Parathyroid adenoma (tissue), 2 donors: ENCODE measurements around the gene SND1.

ENCODE experiments used
- H2AFZ ChIP-seq: fragments of 300-600 bp; sonication (generic); one replicate; pipeline ENCODE4 v1.7.0; 2017; ENCODE audit warnings: antibody characterized with exemption, mild to moderate bottlenecking
- H3K27ac ChIP-seq: fragments of 300-600 bp; sonication (generic); one replicate; pipeline ENCODE4 v1.7.0; 2017
- H3K27me3 ChIP-seq: fragments of 300-600 bp; sonication (generic); one replicate; pipeline ENCODE4 v1.7.0; 2017; ENCODE audit warnings: low read length; ENCODE audit not compliant: control insufficient read depth, insufficient read depth
- H3K36me3 ChIP-seq: fragments of 300-600 bp; sonication (generic); one replicate; pipeline ENCODE4 v1.7.0; 2017; ENCODE audit warnings: low read length; ENCODE audit not compliant: control insufficient read depth, insufficient read depth
- H3K4me1 ChIP-seq: fragments of 300-600 bp; sonication (generic); one replicate; pipeline ENCODE4 v1.7.0; 2017; ENCODE audit warnings: control low read depth
- H3K4me2 ChIP-seq: fragments of 300-600 bp; sonication (generic); one replicate; pipeline ENCODE4 v1.7.0; 2017; ENCODE audit warnings: low read length
- H3K4me3 ChIP-seq: fragments of 300-600 bp; sonication (generic); one replicate; pipeline ENCODE4 v1.7.0; 2017; ENCODE audit warnings: low read depth, low read length
- H3K79me2 ChIP-seq: fragments of 300-600 bp; sonication (generic); one replicate; pipeline ENCODE4 v1.7.0; 2017; ENCODE audit warnings: control low read depth
- H3K9ac ChIP-seq: fragments of 300-600 bp; sonication (generic); one replicate; pipeline ENCODE4 v1.7.0; 2017; ENCODE audit warnings: mild to moderate bottlenecking
- H3K9me3 ChIP-seq: fragments of 300-600 bp; sonication (generic); one replicate; pipeline ENCODE4 v1.7.0; 2017; ENCODE audit warnings: low read length; ENCODE audit not compliant: control insufficient read depth
- TF ChIP-seq, protein P1 (sequence below): fragments of 300-600 bp; sonication (generic); IDR thresholded peaks from one replicate; pipeline ENCODE4 v1.7.0; 2017; ENCODE audit warnings: antibody characterized with exemption, mild to moderate bottlenecking
- donor health status: primary hyperparathyroidism.

SND1 gene

DNA sequence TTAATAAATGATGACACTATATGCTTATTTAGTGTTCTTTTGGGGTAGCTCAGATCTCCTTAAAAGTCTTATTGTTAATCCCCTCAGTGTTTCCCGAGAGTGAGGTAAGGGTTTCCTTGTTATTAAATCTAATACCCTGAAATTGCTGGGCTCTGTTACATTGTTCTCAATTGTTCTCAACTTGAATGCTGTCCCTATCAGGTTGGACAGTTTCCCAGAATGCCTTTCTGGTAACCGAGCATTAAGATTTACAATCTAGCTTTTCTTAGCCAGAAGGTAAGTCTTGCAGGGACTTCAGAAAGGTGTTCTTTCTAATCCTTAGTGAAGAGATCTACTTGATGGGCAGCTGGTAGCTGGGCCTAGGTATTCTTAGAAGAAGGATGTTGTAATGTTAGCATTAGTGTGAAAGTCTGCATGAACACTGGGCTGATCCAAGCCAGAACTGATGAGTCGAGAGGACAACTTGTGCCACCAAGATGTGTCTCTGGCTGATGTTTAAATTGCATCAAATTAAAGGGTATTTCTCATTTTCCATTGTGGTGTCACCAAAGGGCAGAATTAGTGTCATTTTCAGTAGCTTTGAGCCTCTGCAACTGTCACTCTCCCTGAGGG lies 89.9 kb downstream of the SND1 start:
- no peak overlapping the region for H2AFZ ChIP-seq
- no peak overlapping the region for H3K27ac ChIP-seq
- H3K4me3 ChIP-seq = no peak overlapping the region
- no peaks in the 10 kb centered on the region for H3K4me1 ChIP-seq
- no peak overlapping the region for H3K9ac ChIP-seq
- TF ChIP-seq, protein P1, sequence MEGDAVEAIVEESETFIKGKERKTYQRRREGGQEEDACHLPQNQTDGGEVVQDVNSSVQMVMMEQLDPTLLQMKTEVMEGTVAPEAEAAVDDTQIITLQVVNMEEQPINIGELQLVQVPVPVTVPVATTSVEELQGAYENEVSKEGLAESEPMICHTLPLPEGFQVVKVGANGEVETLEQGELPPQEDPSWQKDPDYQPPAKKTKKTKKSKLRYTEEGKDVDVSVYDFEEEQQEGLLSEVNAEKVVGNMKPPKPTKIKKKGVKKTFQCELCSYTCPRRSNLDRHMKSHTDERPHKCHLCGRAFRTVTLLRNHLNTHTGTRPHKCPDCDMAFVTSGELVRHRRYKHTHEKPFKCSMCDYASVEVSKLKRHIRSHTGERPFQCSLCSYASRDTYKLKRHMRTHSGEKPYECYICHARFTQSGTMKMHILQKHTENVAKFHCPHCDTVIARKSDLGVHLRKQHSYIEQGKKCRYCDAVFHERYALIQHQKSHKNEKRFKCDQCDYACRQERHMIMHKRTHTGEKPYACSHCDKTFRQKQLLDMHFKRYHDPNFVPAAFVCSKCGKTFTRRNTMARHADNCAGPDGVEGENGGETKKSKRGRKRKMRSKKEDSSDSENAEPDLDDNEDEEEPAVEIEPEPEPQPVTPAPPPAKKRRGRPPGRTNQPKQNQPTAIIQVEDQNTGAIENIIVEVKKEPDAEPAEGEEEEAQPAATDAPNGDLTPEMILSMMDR = no peak
- no peaks in the 10 kb centered on the region for H3K27me3 ChIP-seq
- no peaks in the 10 kb centered on the region for H3K36me3 ChIP-seq
- peaks cover 19% of the 10 kb centered on the region for H3K79me2 ChIP-seq
- H3K4me2 ChIP-seq = no peak overlapping the region
- H3K9me3 ChIP-seq = no peaks in the 10 kb centered on the region

GRCh38 chr7:127745445-127745844 lies 93.5 kb downstream of the SND1 start:
- Histone ChIP-seq H3K4me2 (no peak overlapping the region), H3K36me3 (no peaks in the 10 kb centered on the region)
- TF ChIP-seq, protein P1 = no peak

GRCh38 chr7:127751062-127751461 lies 99.1 kb downstream of the SND1 start:
- TF ChIP-seq, protein P1 = no peak
- Histone ChIP-seq H3K9ac (no peak overlapping the region), H3K36me3 (no peaks in the 10 kb centered on the region), H3K79me2 (peaks cover 30% of the 10 kb centered on the region), H3K9me3 (no peaks in the 10 kb centered on the region), H3K27me3 (no peaks in the 10 kb centered on the region), H3K4me2 (no peak overlapping the region), H3K4me3 (no peak overlapping the region), H2AFZ (no peak overlapping the region), H3K4me1 (no peaks in the 10 kb centered on the region), H3K27ac (no peak overlapping the region)

More at GRCh38 chr7:127745445-127745844, 93.5 kb downstream of the SND1 start:
- H3K9ac ChIP-seq = no peak overlapping the region
- H3K27ac ChIP-seq = no peak overlapping the region
- no peaks in the 10 kb centered on the region for H3K4me1 ChIP-seq
- no peak overlapping the region for H3K4me3 ChIP-seq
- no peaks in the 10 kb centered on the region for H3K9me3 ChIP-seq
- H2AFZ ChIP-seq = no peak overlapping the region
- peaks cover 21% of the 10 kb centered on the region for H3K79me2 ChIP-seq
- no peaks in the 10 kb centered on the region for H3K27me3 ChIP-seq

GRCh38 chr7:127751490-127752448 lies 99.8 kb downstream of the SND1 start:
- Histone ChIP-seq H3K27ac (no peak overlapping the region), H3K9me3 (no peaks in the 10 kb centered on the region), H3K27me3 (no peaks in the 10 kb centered on the region), H3K4me2 (no peak overlapping the region), H2AFZ (no peak overlapping the region), H3K4me3 (no peak overlapping the region), H3K79me2 (peaks cover 25% of the 10 kb centered on the region), H3K9ac (no peak overlapping the region), H3K4me1 (no peaks in the 10 kb centered on the region), H3K36me3 (no peaks in the 10 kb centered on the region)
- TF ChIP-seq, protein P1 = no peak
